GM19395 (cell line): ENCODE results near the gene PDZRN3.

Experiments
- ATAC-seq: cut with Tn5 transposase; IDR thresholded peaks from one replicate; pipeline ENCODE4 v1.9.1; 2021; ENCODE audit warnings: mild to moderate bottlenecking, moderate library complexity; ENCODE audit not compliant: unreplicated experiment

PDZRN3 gene

GRCh38 chr3:73353649-73354217, 271.0 kb downstream of the PDZRN3 start:
- no peak for ATAC-seq

GRCh38 chr3:73352841-73353645, 271.7 kb downstream of the PDZRN3 start:
- no peak for ATAC-seq

GRCh38 chr3:73351423-73352071, 273.2 kb downstream of the PDZRN3 start:
- ATAC-seq, result no peak

- no peak for ATAC-seq
Measured at GRCh38 chr3:73350996-73351395, 273.7 kb downstream of the PDZRN3 start.

GRCh38 chr3:73349657-73350056, 275.1 kb downstream of the PDZRN3 start:
- no peak for ATAC-seq

GRCh38 chr3:73342077-73342476, 282.7 kb downstream of the PDZRN3 start:
- ATAC-seq, result no peak

GRCh38 chr3:73341272-73341935, 283.3 kb downstream of the PDZRN3 start:
- no peak for ATAC-seq

- no peak for ATAC-seq
Measured at GRCh38 chr3:73332558-73332957, 292.2 kb downstream of the PDZRN3 start.
